ENCODE data around the gene PYCARD.
"Not testable (repeated sequence)": the region's sequence is repeated elsewhere in the genome, so short reads cannot be mapped to it uniquely, and the experiment has no call there.

PYCARD gene

DNA sequence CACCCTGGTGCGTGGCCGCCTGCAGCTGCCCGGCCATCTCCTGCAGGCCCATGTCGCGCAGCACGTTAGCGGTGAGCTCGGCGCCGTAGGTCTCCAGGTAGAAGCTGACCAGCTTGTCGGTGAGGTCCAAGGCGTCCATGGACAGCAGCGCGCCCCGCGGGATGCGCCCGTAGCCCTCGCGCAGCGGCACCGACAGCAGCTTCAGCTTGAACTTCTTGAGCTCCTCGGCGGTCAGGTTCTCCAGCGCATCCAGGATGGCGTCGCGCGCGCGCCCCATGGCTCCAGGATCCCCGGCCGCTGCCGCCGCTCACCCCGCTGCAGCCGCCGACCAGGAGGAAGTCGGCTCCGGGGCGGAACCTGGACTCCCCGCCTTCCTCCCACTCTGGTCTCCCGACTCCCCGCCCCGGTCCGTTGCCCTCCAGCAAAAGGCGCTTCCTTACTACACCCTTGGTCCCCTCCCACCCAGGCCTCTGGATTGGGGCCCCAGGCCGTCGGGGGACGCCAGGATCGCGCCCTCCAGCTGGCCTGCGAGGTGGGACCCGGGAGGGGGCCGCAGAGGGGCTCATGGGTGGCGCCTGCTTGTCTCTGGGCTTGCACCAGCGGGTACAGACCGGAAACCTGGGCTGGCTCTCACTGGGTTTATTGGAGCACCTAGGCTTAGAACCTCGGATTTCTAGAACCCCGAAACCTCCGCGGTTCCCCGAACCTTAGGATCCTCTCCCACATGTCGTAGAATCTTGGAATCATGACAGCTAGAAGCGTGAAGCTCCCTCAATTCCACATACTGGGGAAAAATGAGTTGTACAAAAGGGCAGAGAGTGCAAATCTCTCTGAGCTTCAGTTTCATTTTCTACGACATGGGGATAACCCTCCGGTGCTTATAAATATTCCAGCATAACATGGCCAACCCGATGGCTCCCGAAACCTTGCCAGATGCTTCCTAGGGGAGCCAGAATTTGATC, at the start of gene PYCARD:
Gene PYCARD (minus strand): TSS at position 347 of the 962 bp plus-strand sequence. CDS start 70 bp downstream, at position 277.
- Histone ChIP-seq H3K4me3 (peak within 1 kb of the TSS; percentile 64 to 85 (median 71)), H3K27ac (peak within 1 kb of the TSS; percentile 8 to 96 (median 86))

DNA sequence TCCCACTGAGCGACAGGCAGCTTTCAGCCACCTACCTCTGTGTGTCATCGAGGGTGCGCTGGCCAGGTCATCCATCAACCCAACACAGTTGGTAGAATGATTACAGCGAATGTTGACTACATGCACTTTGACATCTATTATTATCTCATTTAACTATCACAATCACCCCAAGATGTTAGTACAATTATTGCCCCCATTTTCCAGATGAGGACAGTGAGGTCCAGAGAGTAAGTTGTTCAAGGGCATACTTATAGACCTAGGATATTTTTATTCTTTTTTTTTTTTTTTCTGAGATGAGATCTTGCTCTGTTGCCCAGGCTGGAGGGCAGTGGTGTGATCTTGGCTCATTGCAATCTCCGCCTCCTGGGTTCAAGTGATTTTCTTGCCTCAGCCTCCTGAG, 48.9 kb upstream of the PYCARD start:
- no peak overlapping the region for H3K27ac ChIP-seq

DNA sequence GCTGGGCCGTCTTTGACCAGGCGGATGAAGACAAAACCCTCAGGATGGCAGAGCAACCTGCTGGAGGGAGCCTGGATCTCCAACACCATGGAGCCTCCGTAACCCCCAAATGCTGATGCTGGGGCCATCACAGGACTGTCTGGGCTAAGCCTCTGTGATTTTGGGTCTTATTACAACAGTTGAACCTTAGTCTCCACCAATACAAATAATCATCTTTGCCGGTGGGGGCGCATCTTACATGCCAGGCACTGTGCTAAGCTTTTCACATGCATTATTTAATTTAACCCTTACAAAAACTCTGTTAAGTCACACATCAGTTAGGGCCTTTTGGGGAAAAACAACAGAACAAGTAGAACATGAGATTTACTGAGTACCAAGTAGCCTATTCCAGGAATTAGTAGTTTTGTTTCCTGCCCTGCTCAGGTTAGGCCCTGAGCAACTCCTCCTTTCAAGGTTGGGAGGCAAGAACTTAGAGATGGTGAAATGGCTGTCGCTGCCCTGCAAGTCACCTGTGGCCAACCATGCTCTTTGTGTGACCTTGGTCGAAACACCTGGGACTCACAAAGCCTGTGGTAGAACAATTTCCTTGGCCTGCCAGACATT, 48.3 kb upstream of the PYCARD start:
- H3K4me3 ChIP-seq = no peak overlapping the region
- H3K27ac ChIP-seq = no peak overlapping the region

More for the DNA sequence above, 48.9 kb upstream of the PYCARD start:
- no peak overlapping the region for H3K4me3 ChIP-seq

DNA sequence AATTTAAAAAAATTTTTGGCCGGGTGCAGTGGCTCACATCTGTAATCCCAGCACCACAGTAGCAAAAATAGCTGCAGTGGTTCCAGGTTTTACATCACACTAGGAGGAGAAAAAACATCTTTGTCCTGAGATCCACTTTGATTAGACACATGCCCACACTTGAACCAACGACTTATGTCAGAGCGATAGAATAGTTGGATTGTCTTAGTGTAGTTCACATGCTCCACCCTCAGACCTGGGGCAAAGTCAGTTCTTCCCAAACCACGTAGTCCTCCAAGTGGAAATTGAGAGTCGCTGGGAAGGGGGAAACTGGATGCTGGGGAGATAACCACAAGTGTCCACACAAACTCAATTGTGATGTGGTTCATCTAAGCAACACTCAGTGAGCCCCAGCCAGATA, 45.8 kb upstream of the PYCARD start:
- Histone ChIP-seq H3K4me3 (no peak overlapping the region), H3K27ac (peak overlapping the region in 8 of 21 experiments; percentile 27 to 73 (median 53))

DNA sequence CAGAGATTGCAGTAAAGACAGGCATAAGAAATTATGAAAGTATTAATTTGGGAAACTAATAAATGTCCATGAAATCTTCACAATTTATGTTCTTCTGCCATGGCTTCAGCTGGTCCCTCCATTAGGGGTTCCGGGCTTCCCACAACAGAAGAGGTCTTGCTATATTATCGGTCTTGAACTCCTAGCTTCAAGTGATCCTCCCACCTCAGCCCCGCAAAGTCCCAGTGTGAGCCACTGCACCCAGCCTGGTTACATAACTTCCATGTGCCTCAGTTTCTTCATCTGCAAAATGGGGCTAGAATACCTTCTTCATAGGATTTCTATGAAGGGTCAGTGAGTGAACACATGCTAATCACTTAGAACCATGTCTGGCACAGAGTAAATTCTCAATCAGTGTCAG, 43.7 kb upstream of the PYCARD start:
- H3K27ac ChIP-seq = no peak overlapping the region

DNA sequence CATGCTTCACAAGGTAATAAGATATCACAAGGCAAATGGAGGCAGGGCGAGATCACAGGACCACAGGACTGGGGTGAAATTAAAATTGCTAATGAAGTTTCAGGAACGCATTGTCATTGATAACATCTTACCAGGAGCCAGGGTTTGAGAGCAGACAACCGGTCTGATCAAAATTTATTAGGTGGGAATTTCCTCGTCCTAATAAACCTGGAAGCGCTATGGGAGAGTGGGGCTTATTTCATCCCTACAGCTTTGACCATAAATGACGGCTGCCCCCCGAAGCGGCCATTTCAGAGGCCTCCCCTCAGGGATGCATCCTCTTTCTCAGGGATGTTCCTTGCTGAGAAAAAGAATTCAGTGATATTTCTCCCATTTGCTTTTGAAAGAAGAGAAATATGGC, 43.0 kb upstream of the PYCARD start:
- H3K4me3 ChIP-seq, H3K27ac ChIP-seq: not testable (repeated sequence)

More for the DNA sequence above, 43.7 kb upstream of the PYCARD start:
- H3K4me3 ChIP-seq = no peak overlapping the region

DNA sequence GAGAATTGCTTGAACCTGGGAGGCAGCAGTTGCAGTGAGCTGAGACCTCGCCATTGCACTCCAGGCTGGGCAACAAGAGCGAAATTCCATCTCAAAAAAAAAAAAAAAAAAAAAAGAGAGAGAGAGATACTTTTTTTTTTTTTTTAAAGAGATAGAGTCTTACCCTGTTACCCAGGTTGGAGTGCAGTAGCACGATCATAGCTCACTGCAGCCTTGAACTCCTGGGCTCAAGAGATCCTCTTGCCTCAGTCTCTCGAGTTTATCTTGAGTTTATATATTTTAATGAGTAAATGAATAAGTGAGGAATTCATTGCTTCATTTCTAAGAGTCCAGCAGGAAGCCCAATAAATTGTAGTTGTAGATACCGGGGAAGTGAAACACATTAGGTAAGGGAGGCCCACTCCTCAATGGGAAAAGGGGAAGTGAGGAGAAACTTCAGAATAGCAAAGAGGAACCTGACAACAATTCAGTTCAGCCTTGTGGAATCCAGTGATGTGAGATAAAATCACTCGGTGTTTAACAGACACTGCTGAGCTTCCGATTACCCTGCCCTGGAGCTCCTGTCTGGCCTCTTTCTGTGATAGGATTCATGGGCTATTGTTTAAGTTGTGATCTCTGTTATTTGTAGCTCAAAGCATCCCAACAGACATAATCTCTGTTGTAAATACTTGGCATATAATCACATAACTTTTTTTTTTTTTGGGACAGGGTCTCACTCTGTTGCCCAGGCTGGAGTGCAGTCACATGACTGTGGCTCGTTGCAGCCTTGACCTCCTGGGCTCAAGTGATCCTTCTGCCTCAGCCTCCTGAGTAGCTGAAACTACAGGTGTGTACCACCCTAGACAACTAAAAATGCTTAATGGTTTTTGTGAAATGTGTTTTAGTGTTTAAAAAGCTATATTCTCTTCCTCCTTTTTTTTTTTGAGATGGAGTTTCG, 41.4 kb upstream of the PYCARD start:
- Histone ChIP-seq H3K27ac (peak overlapping the region in 1 of 21 experiments; percentile 55), H3K4me3 (no peak overlapping the region)

DNA sequence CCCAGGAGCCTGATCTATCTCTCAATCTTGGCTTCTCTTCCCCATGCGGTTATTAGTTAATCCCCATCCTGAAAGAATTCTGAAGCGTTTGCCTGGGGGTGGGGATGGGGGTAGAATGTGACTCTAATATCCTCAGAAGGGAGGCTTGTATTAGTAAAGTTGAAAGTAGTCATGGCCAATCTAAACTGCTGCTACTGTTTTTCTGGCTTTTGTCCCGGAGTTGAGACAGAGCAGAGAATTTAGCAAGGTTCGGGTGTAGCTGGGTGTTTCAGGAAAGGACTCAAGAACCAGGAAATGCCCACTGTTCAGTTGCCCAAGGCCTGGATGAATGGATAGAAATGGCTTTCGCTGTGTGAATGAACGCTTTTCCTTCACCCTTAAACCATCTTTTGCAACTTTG, 39.6 kb upstream of the PYCARD start:
- Histone ChIP-seq H3K27ac (peak overlapping the region in 4 of 21 experiments; percentile 8 to 44 (median 32)), H3K4me3 (no peak overlapping the region)

DNA sequence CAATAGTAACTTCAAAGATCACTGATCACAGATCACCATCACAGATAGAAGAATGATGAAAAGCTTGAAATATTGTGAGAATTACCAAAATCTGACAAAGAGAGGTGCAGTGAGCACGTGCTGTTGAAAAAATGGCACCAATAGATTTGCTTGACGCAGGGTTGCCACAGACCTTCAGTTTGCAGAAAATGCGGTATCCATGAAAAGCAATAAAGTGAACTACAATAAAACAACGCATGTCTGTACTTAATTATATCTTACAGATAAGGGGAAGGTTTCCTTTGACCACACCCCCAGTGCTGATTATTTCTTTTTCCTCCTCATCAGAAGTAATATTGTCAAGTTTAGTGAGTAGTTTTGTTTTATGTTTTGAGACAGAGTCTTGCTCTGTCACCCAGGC, 35.5 kb upstream of the PYCARD start:
- no peak overlapping the region for H3K4me3 ChIP-seq
- H3K27ac ChIP-seq = no peak overlapping the region

DNA sequence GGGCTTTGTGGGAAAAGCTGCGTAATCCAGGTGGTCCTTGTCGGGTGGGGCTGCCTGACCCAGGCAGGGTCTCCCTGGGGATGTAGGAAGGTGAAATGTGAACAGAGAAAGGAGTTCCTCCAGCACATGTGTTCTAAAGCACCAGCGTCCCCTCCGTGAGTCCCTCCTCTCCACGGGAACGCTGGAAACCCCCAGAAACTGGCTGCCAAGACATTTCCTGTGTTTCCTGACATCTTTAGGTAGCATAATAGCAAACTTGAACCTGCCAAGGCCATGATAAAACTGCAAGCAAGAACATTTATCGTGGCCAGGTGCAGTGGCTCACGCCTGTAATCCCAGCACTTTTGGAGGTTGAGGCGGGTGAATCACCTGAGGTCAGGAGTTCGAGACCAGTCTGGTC, 26.9 kb upstream of the PYCARD start:
- no peak overlapping the region for H3K4me3 ChIP-seq
- H3K27ac ChIP-seq = peak overlapping the region in 1 of 21 experiments; percentile 19

DNA sequence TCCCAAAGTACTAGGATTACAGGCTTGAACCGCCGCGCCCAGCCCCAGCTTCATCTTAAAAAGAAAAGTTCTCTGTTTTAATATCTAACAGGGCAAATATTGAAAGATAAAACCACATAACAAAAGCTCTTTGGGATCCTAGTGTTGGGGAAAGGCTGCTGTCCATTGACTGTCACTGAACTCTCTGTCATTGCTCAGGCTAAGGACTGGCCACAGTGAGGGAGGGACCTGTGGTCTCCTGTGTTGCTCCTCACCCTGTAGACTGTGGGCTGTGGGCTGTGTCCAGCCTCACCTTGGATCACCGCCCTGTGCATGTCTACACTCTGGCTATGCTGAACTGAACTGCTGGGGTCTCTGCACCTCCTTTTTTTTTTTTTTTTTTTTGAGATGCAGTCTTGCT, 25.6 kb upstream of the PYCARD start:
- Histone ChIP-seq H3K4me3 (no peak overlapping the region), H3K27ac (no peak overlapping the region)

DNA sequence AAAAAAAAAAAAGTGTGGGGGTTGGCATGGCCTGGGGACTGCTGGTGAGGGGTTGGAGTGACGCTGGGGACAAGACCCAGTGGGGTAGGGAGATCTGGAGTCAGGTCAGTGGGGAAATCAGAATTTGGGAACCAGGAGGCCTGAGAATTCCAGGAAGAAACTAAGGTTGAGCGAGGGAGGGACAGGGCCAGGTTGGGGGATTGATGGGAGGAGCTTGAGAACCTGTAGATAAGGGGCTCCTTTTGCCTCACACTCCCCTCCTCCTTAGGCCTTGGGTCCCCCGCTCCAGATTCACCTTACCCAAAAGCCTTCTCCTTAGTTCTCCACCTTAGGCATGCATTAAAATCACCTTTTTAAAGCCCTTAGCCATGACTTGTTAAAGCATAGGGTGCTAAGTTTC, 22.6 kb upstream of the PYCARD start:
- H3K27ac ChIP-seq = no peak overlapping the region

DNA sequence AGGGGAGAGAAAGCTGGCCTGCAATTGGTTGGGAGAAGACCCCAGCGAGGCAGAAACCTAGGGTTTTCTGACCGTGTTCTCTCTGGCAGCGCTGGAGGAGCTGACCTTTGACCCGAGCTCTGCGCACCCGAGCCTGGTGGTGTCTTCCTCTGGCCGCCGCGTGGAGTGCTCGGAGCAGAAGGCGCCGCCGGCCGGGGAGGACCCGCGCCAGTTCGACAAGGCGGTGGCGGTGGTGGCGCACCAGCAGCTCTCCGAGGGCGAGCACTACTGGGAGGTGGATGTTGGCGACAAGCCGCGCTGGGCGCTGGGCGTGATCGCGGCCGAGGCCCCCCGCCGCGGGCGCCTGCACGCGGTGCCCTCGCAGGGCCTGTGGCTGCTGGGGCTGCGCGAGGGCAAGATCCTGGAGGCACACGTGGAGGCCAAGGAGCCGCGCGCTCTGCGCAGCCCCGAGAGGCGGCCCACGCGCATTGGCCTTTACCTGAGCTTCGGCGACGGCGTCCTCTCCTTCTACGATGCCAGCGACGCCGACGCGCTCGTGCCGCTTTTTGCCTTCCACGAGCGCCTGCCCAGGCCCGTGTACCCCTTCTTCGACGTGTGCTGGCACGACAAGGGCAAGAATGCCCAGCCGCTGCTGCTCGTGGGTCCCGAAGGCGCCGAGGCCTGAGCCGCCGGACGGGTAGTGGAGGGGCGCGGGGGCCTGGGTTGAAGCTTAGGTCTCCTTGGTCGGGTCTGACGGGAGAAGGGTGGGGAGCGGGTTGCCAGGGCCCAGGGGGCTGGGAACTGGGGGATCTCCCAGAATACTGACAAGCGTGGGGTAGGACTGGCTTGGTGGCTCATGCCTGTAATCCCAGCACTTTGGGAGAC, 21.8 kb upstream of the PYCARD start:
- Histone ChIP-seq H3K27ac (no peak overlapping the region), H3K4me3 (no peak overlapping the region)

More for the DNA sequence above, 22.6 kb upstream of the PYCARD start:
- H3K4me3 ChIP-seq = no peak overlapping the region

DNA sequence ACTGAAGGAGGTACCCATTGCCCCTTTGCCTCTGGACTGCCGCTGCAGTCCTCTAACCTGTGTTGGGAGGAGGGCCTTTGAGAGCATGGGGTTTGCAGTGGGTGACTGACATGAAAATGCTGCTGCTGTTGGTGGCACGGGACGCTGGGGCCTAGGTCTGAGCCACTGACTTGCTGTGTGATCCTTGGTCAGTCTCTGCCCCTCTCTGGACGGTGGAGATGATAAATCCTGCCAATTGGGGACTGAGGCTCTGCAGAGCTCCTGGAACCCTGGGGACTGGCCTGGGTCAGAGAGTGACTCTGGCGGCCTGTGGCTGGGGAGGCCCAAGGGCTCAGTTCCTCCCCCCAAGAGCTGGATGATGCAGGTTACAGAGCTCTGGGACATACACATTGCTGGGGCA, 20.5 kb upstream of the PYCARD start:
- no peak overlapping the region for H3K4me3 ChIP-seq
- H3K27ac ChIP-seq = no peak overlapping the region

DNA sequence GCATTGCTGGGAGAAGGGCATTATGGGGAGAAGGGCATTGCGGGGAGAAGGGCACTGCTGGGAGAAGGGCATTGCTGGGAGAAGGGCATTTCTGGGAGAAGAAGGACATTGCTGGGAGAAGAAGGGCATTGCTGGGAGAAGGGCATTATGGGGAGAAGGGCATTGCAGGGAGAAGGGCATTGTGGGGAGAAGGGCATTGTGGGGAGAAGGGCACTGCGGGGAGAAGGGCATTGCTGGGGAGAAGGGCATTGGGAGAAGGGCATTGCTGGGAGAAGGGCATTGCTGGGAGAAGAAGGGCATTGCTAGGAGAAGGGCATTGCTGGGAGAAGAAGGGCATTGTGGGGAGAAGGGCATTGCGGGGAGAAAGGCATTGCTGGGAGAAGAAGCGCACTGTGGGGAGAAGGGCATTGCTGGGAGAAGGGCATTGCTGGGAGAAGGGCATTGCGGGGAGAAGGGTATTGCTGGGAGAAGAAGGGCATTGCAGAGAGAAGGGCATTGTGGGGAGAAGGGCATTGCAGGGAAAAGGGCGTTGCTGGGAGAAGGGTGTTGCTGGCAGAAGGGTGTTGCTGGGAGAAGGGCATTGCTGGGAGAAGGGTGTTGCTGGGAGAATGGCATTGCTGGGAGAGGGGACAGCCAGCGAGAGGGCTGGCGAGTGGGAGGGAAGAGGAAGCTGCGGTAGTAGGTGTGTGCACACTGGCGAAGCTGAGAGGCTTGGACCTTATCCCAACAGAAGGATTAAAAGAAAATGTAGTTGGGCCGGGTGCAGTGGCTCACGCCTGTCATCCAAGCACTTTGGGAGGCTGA, 19.0 kb upstream of the PYCARD start:
- H3K4me3 ChIP-seq = no peak overlapping the region
- H3K27ac ChIP-seq = peak overlapping the region in 1 of 21 experiments; percentile 30

DNA sequence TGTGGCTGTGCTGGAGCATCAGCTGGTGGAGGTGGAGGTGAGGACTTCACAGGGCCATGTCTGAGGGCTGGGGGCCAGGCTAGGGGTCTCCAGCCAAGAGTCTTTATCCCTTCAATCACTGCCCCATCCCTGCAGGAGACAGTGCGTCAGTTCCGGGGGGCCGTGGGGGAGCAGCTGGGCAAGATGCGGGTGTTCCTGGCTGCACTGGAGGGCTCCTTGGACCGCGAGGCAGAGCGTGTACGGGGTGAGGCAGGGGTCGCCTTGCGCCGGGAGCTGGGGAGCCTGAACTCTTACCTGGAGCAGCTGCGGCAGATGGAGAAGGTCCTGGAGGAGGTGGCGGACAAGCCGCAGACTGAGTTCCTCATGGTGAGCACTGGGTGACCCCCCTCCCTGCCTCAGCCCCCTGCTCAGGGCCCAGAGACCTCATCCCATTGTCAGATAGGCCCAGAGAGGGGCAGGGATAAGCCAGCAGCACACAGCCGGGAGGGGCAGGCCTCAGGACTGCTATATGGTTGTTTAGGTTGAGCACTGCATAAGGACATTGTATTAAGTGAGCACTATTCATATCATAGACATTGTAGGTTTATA, 16.7 kb upstream of the PYCARD start:
- Histone ChIP-seq H3K27ac (no peak overlapping the region), H3K4me3 (no peak overlapping the region)

DNA sequence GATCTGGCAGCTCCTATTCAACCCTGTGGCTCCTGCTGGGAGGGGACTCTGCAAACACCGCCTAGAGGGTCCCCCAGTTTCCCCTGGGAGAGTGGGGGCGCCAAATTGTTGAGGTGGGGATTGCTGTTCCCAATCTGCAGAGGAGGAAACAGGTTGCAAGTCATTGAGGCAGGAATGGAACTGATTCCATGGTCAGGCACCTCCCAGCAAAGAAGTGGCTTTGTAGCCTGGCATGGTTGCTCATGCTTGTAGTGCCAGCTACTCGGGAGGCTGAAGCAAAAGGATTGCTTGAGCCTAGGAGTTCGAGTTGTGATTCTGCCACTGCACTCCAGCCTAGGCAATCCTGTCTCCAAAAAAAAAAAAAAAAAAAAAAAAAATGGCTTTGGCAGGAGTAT, 14.6 kb upstream of the PYCARD start:
- Histone ChIP-seq H3K4me3 (peak overlapping the region in 1 of 7 experiments; percentile 4), H3K27ac (peak overlapping the region in 1 of 21 experiments; percentile 2)
